Endothelial cell (in vitro differentiated cells): Measurements from ENCODE around the gene PCDH1. TPM values are rescaled to one million over a fixed set of nuclear protein-coding genes. Genes with fewer than 3 reads are reported as not detected.

Experiments
- DNase-seq: peaks from one replicate; pipeline ENCODE4 v3.0.0; 2021; ENCODE audit warnings: low spot score
- H3K27ac Mint-ChIP-seq: one replicate; pipeline ENCODE4 v1.8.0; 2021; ENCODE audit warnings: mixed read lengths, inconsistent platforms; ENCODE audit not compliant: unreplicated experiment
- H3K27me3 Mint-ChIP-seq: one replicate; pipeline ENCODE4 v1.8.0; 2021; ENCODE audit warnings: mild to moderate bottlenecking, moderate library complexity, mixed read lengths, inconsistent platforms; ENCODE audit not compliant: unreplicated experiment
- H3K36me3 Mint-ChIP-seq: one replicate; pipeline ENCODE4 v1.8.0; 2021; ENCODE audit warnings: mild to moderate bottlenecking, low read depth, mixed read lengths, inconsistent platforms; ENCODE audit not compliant: unreplicated experiment
- H3K4me1 Mint-ChIP-seq: one replicate; pipeline ENCODE4 v1.8.0; 2021; ENCODE audit warnings: mild to moderate bottlenecking, mixed read lengths, inconsistent platforms; ENCODE audit not compliant: unreplicated experiment
- H3K4me3 Mint-ChIP-seq: one replicate; pipeline ENCODE4 v1.8.0; 2021; ENCODE audit warnings: mild to moderate bottlenecking, mixed read lengths, inconsistent platforms; ENCODE audit not compliant: unreplicated experiment
- H3K9me3 Mint-ChIP-seq: one replicate; pipeline ENCODE4 v1.8.0; 2021; ENCODE audit warnings: mixed read lengths, inconsistent platforms; ENCODE audit not compliant: unreplicated experiment
- CTCF ChIP-seq: fragments of 200-600 bp; sonication (generic); IDR thresholded peaks from one replicate; pipeline ENCODE4 v1.5.0; 2021; ENCODE audit warnings: antibody characterized with exemption; ENCODE audit not compliant: unreplicated experiment
- total RNA-seq: library from RNA; stranded (reverse); fragmentation: NEBNext Ultra II Directional; extraction: Animal tissue kit (Norgen Biotek cat#: 25700); gene quantifications from one replicate; pipeline ENCODE4 v1.2.1, GENCODE V29; 2021; ENCODE audit not compliant: unreplicated experiment

Gene PCDH1
- total RNA-seq, 1 donor from 2014 or later: 140 TPM

GRCh38 chr5:141862936-141863543 lies 15.2 kb downstream of the PCDH1 start:
- H3K9me3 Mint-ChIP-seq: no peaks in the 10 kb centered on the region
- H3K4me3 Mint-ChIP-seq: no peak overlapping the region
- H3K36me3 Mint-ChIP-seq: peaks cover 58% of the 10 kb centered on the region
- peaks cover 26% of the 10 kb centered on the region for H3K4me1 Mint-ChIP-seq
- no peak overlapping the region for H3K27ac Mint-ChIP-seq
- no peak for DNase-seq
- TF ChIP-seq CTCF: no peak
- peaks cover 3% of the 10 kb centered on the region for H3K27me3 Mint-ChIP-seq

GRCh38 chr5:141861194-141861593 lies 17.0 kb downstream of the PCDH1 start:
- H3K36me3 Mint-ChIP-seq: peaks cover 62% of the 10 kb centered on the region
- peak overlapping the region; percentile 11 for H3K4me3 Mint-ChIP-seq
- peaks cover 6% of the 10 kb centered on the region for H3K27me3 Mint-ChIP-seq
- H3K4me1 Mint-ChIP-seq: peaks cover 33% of the 10 kb centered on the region
- H3K9me3 Mint-ChIP-seq: no peaks in the 10 kb centered on the region
- no peak for DNase-seq
- no peak for TF ChIP-seq CTCF
- H3K27ac Mint-ChIP-seq: peak overlapping the region; percentile 0

DNA sequence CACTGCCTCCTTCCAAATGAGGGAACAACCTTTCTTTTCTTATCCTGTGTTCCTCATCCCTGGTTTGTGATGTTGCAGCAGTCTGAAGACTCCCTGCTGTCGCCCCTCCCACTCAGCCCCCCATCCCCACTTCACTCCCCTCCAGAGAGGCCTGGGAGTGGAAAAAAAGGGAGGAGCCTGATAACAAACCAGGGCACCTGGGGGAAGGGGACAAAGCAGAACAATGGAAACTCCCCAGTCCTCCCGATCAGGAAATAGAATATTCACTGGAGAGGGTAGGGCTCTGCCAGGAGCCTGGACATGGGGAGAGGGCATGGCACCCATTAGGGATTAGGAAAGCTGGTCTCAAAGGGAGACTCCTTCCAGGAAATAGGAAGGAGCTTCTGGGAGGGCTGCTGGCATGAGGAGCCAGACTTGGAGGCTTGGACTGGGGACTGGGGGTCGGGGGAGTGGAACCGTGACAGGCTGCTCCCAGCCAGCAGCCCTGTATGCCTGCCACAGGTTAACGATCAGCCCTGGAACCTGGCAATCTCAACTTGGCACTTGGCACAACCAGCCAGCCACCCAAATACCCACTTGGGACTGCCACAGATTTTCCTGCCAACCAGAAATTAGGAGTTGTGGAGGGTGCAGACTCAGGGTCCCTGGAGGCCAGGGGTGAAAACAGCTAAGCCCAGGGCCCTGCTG lies 20.0 kb downstream of the PCDH1 start:
- Mint-ChIP-seq H3K27ac (peak overlapping the region; percentile 78), H3K4me3 (peak overlapping the region; percentile 33), H3K27me3 (peaks cover 6% of the 10 kb centered on the region), H3K9me3 (no peaks in the 10 kb centered on the region), H3K36me3 (peaks cover 48% of the 10 kb centered on the region), H3K4me1 (peaks cover 43% of the 10 kb centered on the region)
- no peak for DNase-seq
- no peak for TF ChIP-seq CTCF

DNA sequence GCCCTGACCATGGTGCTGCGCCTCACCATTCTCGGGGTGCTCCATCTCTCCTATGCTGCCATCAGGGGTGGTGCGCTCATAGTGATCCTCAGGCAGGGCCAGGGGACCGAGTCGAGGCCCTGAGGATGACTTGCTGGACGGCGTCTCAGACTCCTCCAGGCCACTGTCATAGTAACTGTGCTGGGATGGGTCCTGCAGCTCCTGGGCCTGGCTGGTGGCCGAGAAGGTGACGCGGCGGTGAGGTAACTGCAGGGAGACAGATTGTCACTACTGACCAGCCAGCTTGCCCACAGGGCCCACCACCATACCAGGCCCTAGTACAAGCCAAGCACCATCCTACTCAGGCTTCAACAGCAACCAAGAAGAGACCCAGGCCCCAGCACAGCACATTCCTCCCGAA lies 21.0 kb downstream of the PCDH1 start:
- no peaks in the 10 kb centered on the region for H3K9me3 Mint-ChIP-seq
- H3K4me1 Mint-ChIP-seq: peaks cover 41% of the 10 kb centered on the region
- H3K27me3 Mint-ChIP-seq: peaks cover 5% of the 10 kb centered on the region
- peaks cover 43% of the 10 kb centered on the region for H3K36me3 Mint-ChIP-seq
- DNase-seq: no peak
- no peak overlapping the region for H3K27ac Mint-ChIP-seq
- TF ChIP-seq CTCF: no peak
- peak overlapping the region; percentile 52 for H3K4me3 Mint-ChIP-seq
